Keratinocyte (primary cell): Measurements from ENCODE around the gene ITIH5. TPM values are rescaled to one million over a fixed set of nuclear protein-coding genes. Genes with fewer than 3 reads are reported as not detected.

Source experiments
- DNase-seq: peaks from one replicate; pipeline ENCODE4 v3.0.0-alpha.2; 2011; ENCODE audit warnings: low read depth, missing footprints, low spot score
- FAIRE-seq: peaks from 2 replicates; lab custom pipeline; 2011; peaks lifted over from hg19 to GRCh38; lab: Jason Lieb, UNC
- H2AFZ ChIP-seq: 2 replicates; pipeline ENCODE4 v1.6.0; 2012; ENCODE audit warnings: low read length, control low read depth, inconsistent platforms; ENCODE audit not compliant: control insufficient read depth
- H3K27ac ChIP-seq: 2 replicates; pipeline ENCODE4 v1.5.1; 2011; ENCODE audit warnings: low read length; ENCODE audit not compliant: control insufficient read depth, insufficient read depth
- H3K27me3 ChIP-seq: 3 replicates; pipeline ENCODE4 v1.6.0; 2011; ENCODE audit warnings: low read length; ENCODE audit not compliant: control insufficient read depth, insufficient read depth; ENCODE audit errors: extremely low read depth
- H3K36me3 ChIP-seq, 2 experiments: 2 replicates in 1 of 2; 3 replicates in 1 of 2; pipeline ENCODE4 v1.5.1; 2011; ENCODE audit warnings: low read length in 2 of 2, mild to moderate bottlenecking in 1 of 2; ENCODE audit not compliant: control insufficient read depth in 2 of 2, insufficient read depth in 2 of 2; ENCODE audit errors: extremely low read depth in 1 of 2
- H3K4me1 ChIP-seq: 3 replicates; pipeline ENCODE4 v1.5.1; 2011; ENCODE audit warnings: low read length; ENCODE audit not compliant: control insufficient read depth, insufficient read depth; ENCODE audit errors: extremely low read depth
- H3K4me2 ChIP-seq: 3 replicates; pipeline ENCODE4 v1.6.0; 2011; ENCODE audit warnings: low read depth, low read length; ENCODE audit not compliant: control insufficient read depth, insufficient read depth; ENCODE audit errors: extremely low read depth
- H3K4me3 ChIP-seq, 3 experiments: fragments of 200-600 bp in 1 of 3; sonication (generic) in 1 of 3; 2 replicates in 2 of 3; 3 replicates in 1 of 3; pipeline ENCODE4 v1.5.1; 2011 to 2016; ENCODE audit warnings: low read length in 3 of 3, mild to moderate bottlenecking in 3 of 3, control low read depth in 2 of 3, inconsistent platforms in 1 of 3, low read depth in 1 of 3, mixed read lengths in 1 of 3, mixed run types in 1 of 3, moderate library complexity in 1 of 3; ENCODE audit not compliant: control insufficient read depth in 2 of 3, insufficient read depth in 2 of 3; ENCODE audit errors: extremely low read depth in 1 of 3
- H3K79me2 ChIP-seq: 2 replicates; pipeline ENCODE4 v1.6.0; 2012; ENCODE audit warnings: low read length; ENCODE audit not compliant: control insufficient read depth, insufficient read depth
- H3K9ac ChIP-seq: 3 replicates; pipeline ENCODE4 v1.6.0; 2011; ENCODE audit warnings: low read length; ENCODE audit not compliant: control insufficient read depth, insufficient read depth; ENCODE audit errors: extremely low read depth
- H3K9me1 ChIP-seq: 3 replicates; pipeline ENCODE4 v1.6.0; 2011; ENCODE audit warnings: low read length; ENCODE audit not compliant: control insufficient read depth, insufficient read depth; ENCODE audit errors: extremely low read depth
- H3K9me3 ChIP-seq: 2 replicates; pipeline ENCODE4 v1.5.1; 2012; ENCODE audit warnings: low read depth, low read length; ENCODE audit not compliant: control insufficient read depth
- H4K20me1 ChIP-seq: 3 replicates; pipeline ENCODE4 v1.6.0; 2011; ENCODE audit warnings: low read length; ENCODE audit not compliant: control insufficient read depth, insufficient read depth; ENCODE audit errors: extremely low read depth
- CTCF ChIP-seq, 3 experiments: IDR thresholded peaks in 1 of 3; conservative IDR thresholded peaks in 1 of 3; optimal IDR thresholded peaks in 1 of 3; 2 replicates in 2 of 3; 3 replicates in 1 of 3; pipeline versions ENCODE3 to v1.5.1; 2011; ENCODE audit warnings: low read length in 3 of 3, mild to moderate bottlenecking in 3 of 3, moderate library complexity in 2 of 3, control low read depth in 1 of 3, inconsistent platforms in 1 of 3; ENCODE audit not compliant: insufficient read depth in 2 of 3; ENCODE audit errors: extremely low read depth in 1 of 3
- EZH2 ChIP-seq: IDR thresholded peaks from one replicate; pipeline ENCODE4 v1.6.1; 2012; ENCODE audit warnings: inconsistent platforms, mild to moderate bottlenecking, low read length, moderate library complexity
- dilution Hi-C: fragments of 300-500 bp; cut with MboI; formaldehyde crosslinking; loops from one replicate; pipeline ENCODE4 v1.7.0; 2020; ENCODE audit warnings: low sequenced_read_pairs; ENCODE audit not compliant: extremely low pct_ligation_motif_present
- polyA plus RNA-seq, 5 experiments: library from polyadenylated mRNA; depleted of rRNA in 3 of 5; stranded (reverse) in 3 of 5; stranded (forward) in 1 of 5; unstranded in 1 of 5; fragments of >200 nt; gene quantifications; 1 replicate in 1 of 5; 2 replicates in 3 of 5; 3 replicates in 1 of 5; pipeline versions ENCODE4 v1.2.1 to v1.2.3, GENCODE V29; 2011 to 2012; ENCODE audit warnings: missing spikeins in 2 of 5, low read depth in 1 of 5, low replicate concordance in 1 of 5

Gene ITIH5
- polyA plus RNA-seq, 1 donor (not counting 4 experiments of a cell fraction or from before 2014, with no cell fraction given), result not detected

- no peak for TF ChIP-seq CTCF (optimal IDR thresholded peaks at IDR 0.05 in 1 of 3, IDR thresholded peaks at IDR 0.05 in 1 of 3, conservative IDR thresholded peaks at IDR 0.05 in 1 of 3; ENCODE audit: extremely low read depth in 1 of 3, insufficient read depth in 2 of 3, low read length in 3 of 3)
- TF ChIP-seq EZH2, result no peak
- dilution Hi-C loops, result loop anchor here (10.0 kb wide), 1 partner anchor 155 kb away; no protein-coding TSS in a partner anchor
- Histone ChIP-seq H4K20me1 (no peaks in the 10 kb centered on the region), H3K27ac (no peak overlapping the region), H3K9me3 (peaks cover 2% of the 10 kb centered on the region), H3K9me1 (no peaks in the 10 kb centered on the region), H3K4me1 (no peaks in the 10 kb centered on the region), H3K9ac (no peak overlapping the region), H3K4me2 (no peak overlapping the region), H3K27me3 (no peaks in the 10 kb centered on the region), H2AFZ (no peak overlapping the region), H3K4me3 (no peak overlapping the region), H3K79me2 (no peaks in the 10 kb centered on the region), H3K36me3 (no peaks in the 10 kb centered on the region)
- DNase-seq (no peak), FAIRE-seq (no peak)
Observed at GRCh38 chr10:7689591-7689990, 22.8 kb upstream of the ITIH5 start.

GRCh38 chr10:7687228-7687907 is 20.6 kb upstream of the ITIH5 start:
- H4K20me1 ChIP-seq, result no peaks in the 10 kb centered on the region
- no peak overlapping the region for H3K27ac ChIP-seq
- no peak overlapping the region for H2AFZ ChIP-seq
- H3K9ac ChIP-seq, result no peak overlapping the region
- dilution Hi-C loops, result loop anchor here (10.0 kb wide), 1 partner anchor 153 kb away; no protein-coding TSS in a partner anchor
- FAIRE-seq (peak; percentile 26), DNase-seq (peak; percentile 40)
- no peaks in the 10 kb centered on the region for H3K36me3 ChIP-seq
- no peaks in the 10 kb centered on the region for H3K9me1 ChIP-seq
- H3K9me3 ChIP-seq, result peaks cover 2% of the 10 kb centered on the region
- no peak for TF ChIP-seq EZH2
- TF ChIP-seq CTCF (optimal IDR thresholded peaks at IDR 0.05 in 1 of 3, IDR thresholded peaks at IDR 0.05 in 1 of 3, conservative IDR thresholded peaks at IDR 0.05 in 1 of 3; ENCODE audit: extremely low read depth in 1 of 3, insufficient read depth in 2 of 3, low read length in 3 of 3), result peak; percentile 83 to 91 (median 86)
- H3K79me2 ChIP-seq, result no peaks in the 10 kb centered on the region
- no peaks in the 10 kb centered on the region for H3K4me1 ChIP-seq
- H3K4me3 ChIP-seq, result no peak overlapping the region
- peak overlapping the region; percentile 32 for H3K4me2 ChIP-seq
- H3K27me3 ChIP-seq, result no peaks in the 10 kb centered on the region
